Endothelial cell of umbilical vein (primary cell): ENCODE data around the gene SDF2.

Experiments
- POLR2AphosphoS5 ChIP-seq: IDR thresholded peaks from 2 replicates; pipeline ENCODE4 v1.6.1; 2012; ENCODE audit warnings: low read depth, mild to moderate bottlenecking, control low read depth, low read length, moderate library complexity; ENCODE audit not compliant: insufficient read depth
- TF ChIP-seq, protein P1 (sequence below), 2 donors: IDR thresholded peaks; 1 replicate in 1 of 2; 2 replicates in 1 of 2; pipeline ENCODE4 v1.5.1; 2011; ENCODE audit warnings: low read length in 2 of 2, mild to moderate bottlenecking in 2 of 2, moderate library complexity in 2 of 2, control low read depth in 1 of 2, inconsistent platforms in 1 of 2, low read depth in 1 of 2; ENCODE audit not compliant: insufficient read depth in 1 of 2; ENCODE audit errors: extremely low read depth in 1 of 2

GRCh38 chr17:28655160-28655559 is 6.5 kb downstream of the SDF2 start:
- TF ChIP-seq, protein P1, sequence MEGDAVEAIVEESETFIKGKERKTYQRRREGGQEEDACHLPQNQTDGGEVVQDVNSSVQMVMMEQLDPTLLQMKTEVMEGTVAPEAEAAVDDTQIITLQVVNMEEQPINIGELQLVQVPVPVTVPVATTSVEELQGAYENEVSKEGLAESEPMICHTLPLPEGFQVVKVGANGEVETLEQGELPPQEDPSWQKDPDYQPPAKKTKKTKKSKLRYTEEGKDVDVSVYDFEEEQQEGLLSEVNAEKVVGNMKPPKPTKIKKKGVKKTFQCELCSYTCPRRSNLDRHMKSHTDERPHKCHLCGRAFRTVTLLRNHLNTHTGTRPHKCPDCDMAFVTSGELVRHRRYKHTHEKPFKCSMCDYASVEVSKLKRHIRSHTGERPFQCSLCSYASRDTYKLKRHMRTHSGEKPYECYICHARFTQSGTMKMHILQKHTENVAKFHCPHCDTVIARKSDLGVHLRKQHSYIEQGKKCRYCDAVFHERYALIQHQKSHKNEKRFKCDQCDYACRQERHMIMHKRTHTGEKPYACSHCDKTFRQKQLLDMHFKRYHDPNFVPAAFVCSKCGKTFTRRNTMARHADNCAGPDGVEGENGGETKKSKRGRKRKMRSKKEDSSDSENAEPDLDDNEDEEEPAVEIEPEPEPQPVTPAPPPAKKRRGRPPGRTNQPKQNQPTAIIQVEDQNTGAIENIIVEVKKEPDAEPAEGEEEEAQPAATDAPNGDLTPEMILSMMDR (IDR thresholded peaks at IDR 0.05; ENCODE audit: extremely low read depth in 1 of 2, insufficient read depth in 1 of 2, low read depth in 1 of 2, low read length in 2 of 2), result no peak
- no peak for TF ChIP-seq POLR2AphosphoS5
